Esophagus (tissue), 2 donors: ENCODE results near the gene SUOX. TPM values are rescaled to one million over a fixed set of nuclear protein-coding genes. Genes with fewer than 3 reads are reported as not detected.
A peak's percentile ranks its signal among the peaks of the same experiment; 100 is the strongest.
"Not testable (repeated sequence)": the region's sequence is repeated elsewhere in the genome, so short reads cannot be mapped to it uniquely, and the experiment has no call there.

Source experiments
- H3K27ac ChIP-seq, 2 donors: one replicate each; pipeline ENCODE4 v1.5.1; 2013; ENCODE audit warnings: low read depth in 2 of 2, mild to moderate bottlenecking in 2 of 2, inconsistent platforms in 1 of 2, low read length in 1 of 2, moderate library complexity in 1 of 2
- H3K27me3 ChIP-seq, 2 donors: one replicate each; pipeline ENCODE4 v1.6.1; 2013; ENCODE audit warnings: low read length in 2 of 2, control low read depth in 1 of 2, mild to moderate bottlenecking in 1 of 2; ENCODE audit not compliant: insufficient read depth in 2 of 2, control insufficient read depth in 1 of 2
- H3K36me3 ChIP-seq, 2 donors: one replicate each; pipeline ENCODE4 v1.6.1; 2013; ENCODE audit warnings: low read length in 1 of 2; ENCODE audit not compliant: control insufficient read depth in 2 of 2, insufficient read depth in 2 of 2
- H3K4me1 ChIP-seq, 2 donors: one replicate each; pipeline ENCODE4 v1.6.1; 2013; ENCODE audit warnings: low read length in 1 of 2; ENCODE audit not compliant: control insufficient read depth in 2 of 2, insufficient read depth in 2 of 2
- H3K4me3 ChIP-seq, 2 donors: one replicate each; pipeline ENCODE4 v1.5.1; 2013; ENCODE audit warnings: low read length in 2 of 2, mild to moderate bottlenecking in 2 of 2, low read depth in 1 of 2, moderate library complexity in 1 of 2
- H3K9me3 ChIP-seq, 2 donors: one replicate each; pipeline ENCODE4 v1.6.1; 2013; ENCODE audit warnings: mild to moderate bottlenecking in 2 of 2, low read depth in 1 of 2, low read length in 1 of 2, moderate library complexity in 1 of 2; ENCODE audit not compliant: control insufficient read depth in 2 of 2, insufficient read depth in 1 of 2
- WGBS, 2 donors: extraction: QIAGEN DNeasy Blood & Tissue Kit; methylation state at CpG; one replicate each; pipeline ENCODE4 v1.1.7; 2013; 5-methylcytosine and 5-hydroxymethylcytosine counted together
- polyA plus RNA-seq, 2 donors: library from polyadenylated mRNA; stranded (reverse); fragments of 200-250 nt; gene quantifications; one replicate each; pipeline ENCODE4 v1.2.3, GENCODE V29; 2013
- donor health status: healthy with polysubstance abuse.
- donor health status: Bipolar disorder and iron deficiency.

SUOX gene
- polyA plus RNA-seq, 2 donors, result 14.3 to 14.9 TPM

DNA sequence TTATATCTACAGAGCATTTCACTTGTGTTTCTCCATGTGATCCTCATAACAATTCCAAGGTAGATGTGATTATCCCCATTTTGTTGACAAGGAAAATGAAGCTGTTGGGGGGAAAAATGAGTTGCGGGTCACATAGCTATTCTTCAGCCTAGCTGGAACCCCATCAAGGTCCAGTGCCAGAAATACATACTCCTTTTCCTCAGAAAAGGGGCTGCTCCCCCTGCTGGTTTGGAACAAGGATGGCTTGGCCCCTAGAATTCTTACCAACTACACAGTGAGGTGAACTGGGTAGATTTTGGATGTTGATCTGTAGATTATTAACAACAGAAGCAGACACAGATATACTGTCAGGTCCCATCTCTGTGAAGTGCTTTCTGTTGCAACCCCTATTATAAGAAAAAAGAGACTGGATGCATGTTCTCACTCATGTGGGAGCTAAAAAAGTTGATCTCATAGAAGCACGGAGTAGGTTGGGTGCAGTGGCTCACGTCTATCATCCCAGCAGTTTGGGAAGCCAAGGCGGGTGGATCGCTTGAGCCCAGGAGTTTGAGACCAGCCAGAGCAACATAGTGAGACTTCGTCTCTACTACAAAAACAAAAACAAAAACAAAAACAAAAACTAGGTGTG is 32.7 kb downstream of the SUOX start:
- peaks cover 6 to 19% of the 10 kb centered on the region in 2 donors for H3K36me3 ChIP-seq
- WGBS, 2 donors, result 82 to 83% methylated on average over 6 of the region's 6 CpGs
- no peaks in the 10 kb centered on the region for H3K9me3 ChIP-seq
- H3K27me3 ChIP-seq, result no peaks in the 10 kb centered on the region
- H3K4me3 ChIP-seq, result no peak overlapping the region
- no peaks in the 10 kb centered on the region for H3K4me1 ChIP-seq
- peak overlapping the region in 1 of 2 donors; percentile 76 for H3K27ac ChIP-seq

DNA sequence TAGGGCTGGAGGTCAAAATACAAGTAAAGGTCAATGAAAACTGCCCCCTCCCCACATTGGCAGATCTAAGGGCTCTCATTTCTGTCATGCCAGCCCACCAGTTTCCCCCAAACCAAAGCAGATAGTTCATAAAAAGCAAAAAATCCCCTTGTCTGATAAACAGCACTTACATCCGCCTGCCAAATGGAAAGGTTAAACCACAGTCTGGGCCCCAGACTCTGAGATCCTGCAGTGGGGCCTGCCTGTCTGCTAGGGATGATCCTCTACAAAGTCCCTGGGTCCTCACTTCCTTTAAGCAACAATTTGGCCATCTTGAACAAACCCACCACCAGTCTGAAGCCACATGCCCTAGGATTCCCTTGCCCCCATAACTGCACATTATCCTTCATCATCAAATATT is 34.9 kb downstream of the SUOX start:
- peaks cover 10 to 20% of the 10 kb centered on the region in 2 donors for H3K36me3 ChIP-seq
- 88% methylated on average over 1 of the region's 1 CpG for WGBS, 2 donors

DNA sequence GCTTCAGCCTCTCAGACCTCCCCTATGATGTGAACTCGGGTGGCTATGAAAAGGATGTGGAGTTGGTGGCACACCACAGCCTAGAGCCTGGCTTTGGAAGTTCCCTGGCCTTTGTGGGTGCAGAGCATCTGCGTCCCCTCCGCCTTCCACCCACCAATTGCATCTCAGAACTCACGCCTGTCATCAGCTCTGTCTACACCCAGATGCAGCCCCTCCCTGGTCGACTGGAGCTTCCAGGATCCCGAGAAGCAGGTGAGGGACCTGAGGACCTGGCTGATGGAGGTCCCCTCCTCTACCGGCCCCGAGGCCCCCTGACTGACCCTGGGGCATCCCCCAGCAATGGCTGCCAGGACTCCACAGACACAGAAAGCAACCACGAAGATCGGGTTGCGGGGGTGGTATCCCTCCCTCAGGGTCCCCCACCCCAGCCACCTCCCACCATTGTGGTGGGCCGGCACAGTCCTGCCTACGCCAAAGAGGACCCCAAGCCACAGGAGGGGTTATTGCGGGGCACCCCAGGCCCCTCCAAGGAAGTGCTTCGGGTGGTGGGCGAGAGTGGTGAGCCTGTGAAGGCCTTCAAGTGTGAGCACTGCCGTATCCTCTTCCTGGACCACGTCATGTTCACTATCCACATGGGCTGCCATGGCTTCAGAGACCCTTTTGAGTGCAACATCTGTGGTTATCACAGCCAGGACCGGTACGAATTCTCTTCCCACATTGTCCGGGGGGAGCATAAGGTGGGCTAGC is 37.7 kb downstream of the SUOX start:
- Histone ChIP-seq H3K4me1 (no peaks in the 10 kb centered on the region), H3K4me3 (no peak overlapping the region), H3K27ac (no peak overlapping the region), H3K36me3 (peaks cover 10 to 16% of the 10 kb centered on the region in 2 donors), H3K27me3 (no peaks in the 10 kb centered on the region), H3K9me3 (no peaks in the 10 kb centered on the region)
- 78 to 85% methylated on average over 21 of the region's 21 CpGs for WGBS, 2 donors

More for the DNA sequence above, 34.9 kb downstream of the SUOX start:
- no peaks in the 10 kb centered on the region for H3K27me3 ChIP-seq
- H3K9me3 ChIP-seq, result no peaks in the 10 kb centered on the region
- H3K4me3 ChIP-seq, result no peak overlapping the region
- no peak overlapping the region for H3K27ac ChIP-seq
- H3K4me1 ChIP-seq, result no peaks in the 10 kb centered on the region

DNA sequence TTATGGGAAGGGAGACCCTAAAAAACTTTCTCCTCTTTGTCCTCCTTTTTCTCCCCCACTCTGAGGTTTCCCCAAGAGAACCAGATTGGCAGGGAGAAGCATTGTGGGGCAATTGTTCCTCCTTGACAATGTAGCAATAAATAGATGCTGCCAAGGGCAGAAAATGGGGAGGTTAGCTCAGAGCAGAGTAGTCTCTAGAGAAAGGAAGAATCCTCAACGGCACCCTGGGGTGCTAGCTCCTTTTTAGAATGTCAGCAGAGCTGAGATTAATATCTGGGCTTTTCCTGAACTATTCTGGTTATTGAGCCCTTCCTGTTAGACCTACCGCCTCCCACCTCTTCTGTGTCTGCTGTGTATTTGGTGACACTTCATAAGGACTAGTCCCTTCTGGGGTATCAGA is 40.1 kb downstream of the SUOX start:
- H3K36me3 ChIP-seq, result peaks cover 10 to 14% of the 10 kb centered on the region in 2 donors
- no peak overlapping the region for H3K4me3 ChIP-seq
- H3K9me3 ChIP-seq, result no peaks in the 10 kb centered on the region
- WGBS, 2 donors, result 62 to 76% methylated on average over 2 of the region's 2 CpGs
- no peak overlapping the region for H3K27ac ChIP-seq
- H3K27me3 ChIP-seq, result no peaks in the 10 kb centered on the region
- H3K4me1 ChIP-seq, result no peaks in the 10 kb centered on the region

DNA sequence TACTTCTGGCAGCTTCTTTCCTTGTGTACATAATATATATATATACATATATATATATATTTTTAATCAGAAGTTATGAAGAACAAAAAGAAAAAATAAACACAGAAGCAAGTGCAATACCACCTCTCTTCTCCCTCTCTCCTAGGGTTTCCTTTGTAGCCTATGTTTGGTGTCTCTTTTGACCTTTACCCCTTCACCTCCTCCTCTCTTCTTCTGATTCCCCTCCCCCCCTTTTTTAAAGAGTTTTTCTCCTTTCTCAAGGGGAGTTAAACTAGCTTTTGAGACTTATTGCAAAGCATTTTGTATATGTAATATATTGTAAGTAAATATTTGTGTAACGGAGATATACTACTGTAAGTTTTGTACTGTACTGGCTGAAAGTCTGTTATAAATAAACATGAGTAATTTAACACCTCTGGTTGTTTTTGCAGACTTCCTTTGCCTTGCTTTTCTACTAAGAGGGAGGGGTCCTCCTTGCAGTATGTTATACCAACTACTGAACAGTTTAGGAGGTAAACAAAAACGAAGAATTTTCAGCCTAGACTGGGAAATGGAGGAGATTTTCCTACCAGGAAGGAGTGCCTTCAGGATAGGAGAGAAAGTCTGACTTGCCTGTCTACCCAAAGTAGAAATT is 41.1 kb downstream of the SUOX start:
- Histone ChIP-seq H3K27ac (no peak overlapping the region), H3K4me1 (no peaks in the 10 kb centered on the region), H3K36me3 (peaks cover 3 to 9% of the 10 kb centered on the region in 2 donors), H3K27me3 (no peaks in the 10 kb centered on the region), H3K9me3 (no peaks in the 10 kb centered on the region), H3K4me3 (no peak overlapping the region)
- WGBS, 2 donors, result 60 to 63% methylated on average over 2 of the region's 2 CpGs

DNA sequence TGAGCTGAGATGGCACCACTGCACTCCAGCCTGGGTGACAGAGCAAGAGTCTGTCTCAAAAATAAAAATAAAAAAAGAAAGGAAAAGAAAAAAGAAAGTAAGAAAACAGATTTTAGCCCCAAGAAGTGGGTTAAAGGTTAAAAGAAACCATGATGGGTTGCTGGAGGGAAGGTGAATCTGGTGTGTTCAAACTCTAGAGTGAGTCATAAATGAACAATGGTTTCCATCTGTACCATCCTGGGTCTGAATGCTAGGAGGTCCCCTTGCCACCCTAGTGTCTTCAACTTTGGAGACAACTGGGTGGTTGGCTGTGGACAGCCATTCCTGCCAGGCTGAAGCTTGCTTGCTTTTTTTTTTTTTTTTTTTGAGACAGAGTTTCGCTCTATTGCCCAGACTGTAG is 43.1 kb downstream of the SUOX start:
- Histone ChIP-seq H3K4me3 (no peak overlapping the region), H3K27me3 (no peaks in the 10 kb centered on the region), H3K36me3 (peaks cover 6% of the 10 kb centered on the region in 2 donors), H3K27ac (no peak overlapping the region), H3K9me3 (no peaks in the 10 kb centered on the region), H3K4me1 (peaks cover 0 to 2% of the 10 kb centered on the region in 2 donors)
- WGBS, 2 donors, result 95 to 100% methylated on average over 1 of the region's 1 CpG

DNA sequence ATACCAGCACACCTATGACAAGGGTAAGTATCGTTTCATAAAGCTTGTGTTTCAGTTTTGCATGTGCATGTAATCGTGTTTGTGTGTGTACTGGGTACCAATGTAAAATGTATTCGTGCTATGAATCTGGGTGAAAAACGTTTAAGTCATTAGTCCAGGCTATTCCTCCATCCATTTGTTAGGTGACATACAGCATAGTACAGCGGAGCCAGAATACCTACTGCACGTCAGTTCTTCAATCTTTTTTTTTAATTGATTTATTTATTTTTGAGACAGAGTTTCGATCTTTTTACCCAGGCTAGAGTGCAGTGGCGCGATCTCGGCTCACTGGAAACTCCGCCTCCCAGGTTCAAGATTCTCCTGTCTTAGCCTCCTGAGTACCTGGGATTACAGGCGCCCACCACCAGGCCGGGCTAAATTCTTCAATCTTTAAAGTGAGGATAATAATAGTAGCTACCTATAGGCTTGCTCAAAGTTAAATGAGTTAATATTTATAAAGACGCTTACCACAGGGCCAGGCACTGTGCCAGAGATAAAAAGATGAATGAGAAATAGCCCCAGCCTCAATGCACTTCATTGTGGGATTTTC is 44.0 kb downstream of the SUOX start:
- H3K36me3 ChIP-seq, result peaks cover 5 to 6% of the 10 kb centered on the region in 2 donors
- 50 to 56% methylated on average over 14 of the region's 14 CpGs for WGBS, 2 donors
- peak overlapping the region; percentile 79 to 94 for H3K27ac ChIP-seq
- H3K4me1 ChIP-seq, result peaks cover 0 to 2% of the 10 kb centered on the region in 2 donors
- H3K9me3 ChIP-seq, result no peaks in the 10 kb centered on the region
- no peaks in the 10 kb centered on the region for H3K27me3 ChIP-seq
- peak overlapping the region; percentile 19 to 93 for H3K4me3 ChIP-seq

DNA sequence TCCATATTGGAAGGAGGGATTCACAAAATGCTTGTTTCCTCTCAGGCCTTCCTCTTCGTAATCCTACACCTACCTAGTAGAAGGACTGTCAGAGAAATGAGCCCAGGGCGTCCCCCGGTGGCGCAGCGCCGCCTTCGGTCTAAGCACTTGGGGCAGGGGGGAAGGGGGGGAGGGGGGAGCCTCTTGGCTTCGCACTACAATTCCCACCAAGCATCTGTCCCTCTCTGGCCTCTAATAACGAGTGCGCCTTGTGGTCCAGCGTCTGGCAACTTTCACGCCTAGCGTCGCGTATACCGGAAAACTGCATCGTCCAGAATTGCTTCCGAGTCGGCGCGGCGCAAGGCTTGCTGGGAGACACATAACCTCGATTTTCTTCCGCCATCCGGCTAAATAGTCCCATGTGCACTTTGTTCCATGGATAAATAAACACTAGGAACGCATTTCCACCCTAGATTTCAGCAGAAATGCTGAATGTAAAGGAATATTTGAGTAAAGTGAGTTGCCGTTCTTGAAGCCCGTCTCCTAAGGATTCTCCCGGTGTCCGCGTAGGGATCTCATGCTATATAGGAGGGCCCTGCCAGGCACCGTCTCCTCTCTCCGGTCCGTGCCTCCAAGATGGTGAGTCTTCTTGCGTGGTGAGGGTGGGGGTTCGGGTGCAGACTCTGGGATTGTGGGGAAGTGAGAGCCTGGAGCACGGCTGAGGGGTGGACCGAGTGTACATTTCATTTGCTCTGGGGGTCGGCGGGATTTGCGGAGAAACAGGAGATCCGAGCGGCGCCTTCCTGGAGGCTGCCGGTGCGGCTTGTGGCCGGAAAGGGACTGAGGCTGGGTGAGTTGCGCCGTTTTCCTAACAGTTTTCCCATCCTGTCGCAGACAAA is 44.7 kb downstream of the SUOX start, which contains the start of gene RPS26:
RPS26 (plus strand) TSS at position 367 of the 878 bp plus-strand sequence; CDS start at position 616, 249 bp downstream.
- WGBS, 2 donors, result 0% methylated on average over 49 to 50 of the region's 50 CpGs
- no peaks in the 10 kb centered on the region for H3K9me3 ChIP-seq
- no peaks in the 10 kb centered on the region for H3K27me3 ChIP-seq
- peaks cover 0 to 2% of the 10 kb centered on the region in 2 donors for H3K4me1 ChIP-seq
- H3K4me3 ChIP-seq, result peak within 1 kb of the TSS; percentile 93 to 97
- H3K36me3 ChIP-seq, result peaks cover 5 to 6% of the 10 kb centered on the region in 2 donors
- H3K27ac ChIP-seq, result peak within 1 kb of the TSS; percentile 79 to 94

DNA sequence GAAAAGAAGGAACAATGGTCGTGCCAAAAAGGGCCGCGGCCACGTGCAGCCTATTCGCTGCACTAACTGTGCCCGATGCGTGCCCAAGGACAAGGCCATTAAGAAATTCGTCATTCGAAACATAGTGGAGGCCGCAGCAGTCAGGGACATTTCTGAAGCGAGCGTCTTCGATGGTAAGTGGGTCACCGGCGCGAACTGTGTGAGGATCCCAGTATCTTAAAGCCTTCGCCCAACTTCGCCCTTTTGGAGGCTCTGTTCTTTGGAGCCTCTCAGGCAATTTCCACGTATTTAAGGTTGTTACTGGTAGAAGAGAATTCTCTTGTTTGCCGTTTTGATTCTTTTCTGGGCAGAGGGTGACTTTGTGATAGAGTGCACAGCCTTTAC is 45.3 kb downstream of the SUOX start:
- 2 to 3% methylated on average over 12 to 20 of the region's 20 CpGs for WGBS, 2 donors
- Histone ChIP-seq H3K4me3 (peak overlapping the region; percentile 93 to 97), H3K27ac (peak overlapping the region; percentile 79 to 94)
- H3K4me1 ChIP-seq, H3K36me3 ChIP-seq, H3K9me3 ChIP-seq, H3K27me3 ChIP-seq: not testable (repeated sequence)
